Measurements from ENCODE around the gene PTCD1.

PTCD1 gene

GRCh38 chr7:99457650-99458493 lies 19.3 kb upstream of the PTCD1 start:
- Mint-ChIP-seq H3K36me3 (peaks cover 55% of the 10 kb centered on the region), H3K27ac (no peak overlapping the region), H3K27me3 (no peaks in the 10 kb centered on the region), H3K4me1 (peaks cover 15% of the 10 kb centered on the region), H3K4me3 (no peak overlapping the region), H3K9me3 (no peaks in the 10 kb centered on the region)
- CTCF ChIA-PET, result interaction anchor here (1.2 kb wide), 1 partner anchor 28 kb away, joined by 3 read pairs; no protein-coding TSS in a partner anchor
- no peak for DNase-seq

- no peaks in the 10 kb centered on the region for H3K27me3 Mint-ChIP-seq
- H3K27ac Mint-ChIP-seq, result no peak overlapping the region
- H3K36me3 Mint-ChIP-seq, result peaks cover 52% of the 10 kb centered on the region
- no peak overlapping the region for H3K4me3 Mint-ChIP-seq
- no peak for DNase-seq
- no peaks in the 10 kb centered on the region for H3K9me3 Mint-ChIP-seq
- CTCF ChIA-PET, result no interaction called here
- peaks cover 11% of the 10 kb centered on the region for H3K4me1 Mint-ChIP-seq
These were observed 18.6 kb upstream of the PTCD1 start for GRCh38 chr7:99457050-99457649.

- no peaks in the 10 kb centered on the region for H3K9me3 Mint-ChIP-seq
- peak overlapping the region; percentile 37 for H3K27ac Mint-ChIP-seq
- peaks cover 10% of the 10 kb centered on the region for H3K4me1 Mint-ChIP-seq
- H3K4me3 Mint-ChIP-seq, result no peak overlapping the region
- peaks cover 52% of the 10 kb centered on the region for H3K36me3 Mint-ChIP-seq
- H3K27me3 Mint-ChIP-seq, result no peaks in the 10 kb centered on the region
- CTCF ChIA-PET, result interaction anchor here (1.3 kb wide), 1 partner anchor 9 kb away, joined by 3 read pairs; no protein-coding TSS in a partner anchor
- no peak for DNase-seq
These were observed 17.7 kb upstream of the PTCD1 start for GRCh38 chr7:99456288-99456687.

DNA sequence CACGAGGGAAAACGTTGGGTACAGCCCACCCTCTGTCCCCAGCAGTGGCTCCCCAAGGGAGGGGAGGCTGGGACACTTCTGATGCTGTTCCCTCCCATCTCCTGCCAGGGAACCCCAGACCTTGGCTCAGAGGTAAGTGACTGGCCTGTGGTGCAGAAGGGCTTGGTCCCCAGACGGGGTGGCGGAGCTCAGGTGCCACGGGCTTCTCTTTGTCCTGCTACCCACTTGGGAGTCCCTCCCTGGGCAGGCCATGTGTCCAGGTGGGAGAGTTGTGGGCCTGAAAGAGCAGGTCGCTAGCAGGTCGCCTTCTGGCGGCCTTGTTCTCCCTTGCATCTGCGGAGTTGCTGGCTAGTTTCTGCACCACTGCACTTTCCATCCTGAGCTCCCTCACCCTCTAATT lies 17.3 kb upstream of the PTCD1 start:
- Mint-ChIP-seq H3K36me3 (peaks cover 51% of the 10 kb centered on the region), H3K27me3 (no peaks in the 10 kb centered on the region), H3K4me1 (peaks cover 6% of the 10 kb centered on the region), H3K27ac (peak overlapping the region; percentile 37), H3K4me3 (no peak overlapping the region), H3K9me3 (no peaks in the 10 kb centered on the region)
- CTCF ChIA-PET, result interaction anchor here (1.3 kb wide), 1 partner anchor 10 kb away, joined by 3 read pairs; no protein-coding TSS in a partner anchor
- no peak for DNase-seq

GRCh38 chr7:99453105-99453504 lies 14.5 kb upstream of the PTCD1 start:
- no peaks in the 10 kb centered on the region for H3K9me3 Mint-ChIP-seq
- no peak for DNase-seq
- H3K4me1 Mint-ChIP-seq, result no peaks in the 10 kb centered on the region
- peaks cover 40% of the 10 kb centered on the region for H3K36me3 Mint-ChIP-seq
- H3K4me3 Mint-ChIP-seq, result no peak overlapping the region
- no peaks in the 10 kb centered on the region for H3K27me3 Mint-ChIP-seq
- CTCF ChIA-PET, result no interaction called here
- no peak overlapping the region for H3K27ac Mint-ChIP-seq

DNA sequence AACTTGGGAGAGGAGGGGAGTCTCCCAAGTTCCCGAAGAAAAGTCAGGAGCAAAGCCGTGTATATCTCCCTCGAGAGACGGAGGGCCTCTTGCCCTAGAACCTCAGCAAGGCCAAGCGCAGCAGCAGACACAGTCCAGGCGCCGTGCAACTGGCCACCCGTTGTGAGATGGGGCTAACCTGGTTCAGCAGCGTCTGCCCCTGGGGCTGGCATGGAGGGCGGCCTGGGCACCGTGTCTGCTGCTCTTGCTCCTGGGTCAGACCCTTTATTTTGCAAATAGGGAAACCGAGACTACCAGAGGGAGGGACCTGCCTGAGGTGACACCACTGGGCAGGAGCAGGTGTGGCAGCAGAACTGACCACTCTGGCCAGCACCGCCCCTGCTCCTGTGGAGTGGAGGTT lies 13.9 kb upstream of the PTCD1 start:
- no peaks in the 10 kb centered on the region for H3K9me3 Mint-ChIP-seq
- H3K27ac Mint-ChIP-seq, result peak overlapping the region; percentile 33
- no peak for DNase-seq
- no peaks in the 10 kb centered on the region for H3K4me1 Mint-ChIP-seq
- peaks cover 40% of the 10 kb centered on the region for H3K36me3 Mint-ChIP-seq
- no peak overlapping the region for H3K4me3 Mint-ChIP-seq
- CTCF ChIA-PET, result no interaction called here
- no peaks in the 10 kb centered on the region for H3K27me3 Mint-ChIP-seq

DNA sequence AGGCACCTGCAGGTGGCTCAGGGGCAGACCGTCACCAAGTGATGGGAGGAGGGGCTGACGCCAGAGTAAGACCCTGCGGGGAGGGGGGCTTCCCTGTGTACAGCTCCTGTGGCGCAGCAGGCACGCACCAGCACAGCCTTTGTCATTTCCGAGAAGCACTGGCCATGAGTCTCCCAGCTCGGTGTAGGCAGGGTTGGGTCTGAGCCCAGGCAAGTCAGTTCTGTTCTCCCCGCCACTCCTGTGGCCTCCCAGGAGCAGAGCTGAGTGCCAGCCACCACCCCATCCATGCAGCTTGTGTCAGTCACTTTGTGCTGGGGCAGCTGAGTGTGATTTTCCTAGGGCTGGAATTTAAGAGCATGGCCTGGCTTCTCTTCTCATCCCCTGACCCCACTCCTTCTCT lies 13.3 kb upstream of the PTCD1 start:
- Mint-ChIP-seq H3K27me3 (no peaks in the 10 kb centered on the region), H3K4me1 (no peaks in the 10 kb centered on the region), H3K9me3 (no peaks in the 10 kb centered on the region), H3K27ac (no peak overlapping the region), H3K36me3 (peaks cover 36% of the 10 kb centered on the region), H3K4me3 (no peak overlapping the region)
- no peak for DNase-seq
- CTCF ChIA-PET, result no interaction called here

DNA sequence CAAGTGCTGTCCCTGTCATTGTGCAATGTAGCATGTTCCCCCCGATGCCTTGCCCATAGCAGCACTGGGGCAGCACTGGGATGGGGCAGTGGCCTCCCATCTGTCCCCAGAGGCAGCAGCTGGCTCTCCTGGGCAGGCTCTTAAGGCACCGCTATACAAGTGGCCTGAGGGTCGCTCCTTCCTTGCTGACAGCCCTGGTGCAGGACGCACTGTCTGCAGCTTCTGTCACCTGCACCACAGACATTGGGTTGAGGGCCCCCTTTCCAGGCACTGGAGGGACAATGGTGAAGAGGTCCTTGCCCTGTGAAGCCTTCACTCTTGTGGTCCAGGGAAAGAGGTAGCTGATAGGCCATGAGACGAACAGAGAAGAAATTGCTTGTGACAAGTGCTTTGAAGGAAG lies 10.7 kb upstream of the PTCD1 start:
- H3K27ac Mint-ChIP-seq, result no peak overlapping the region
- H3K4me3 Mint-ChIP-seq, result no peak overlapping the region
- no peaks in the 10 kb centered on the region for H3K4me1 Mint-ChIP-seq
- H3K9me3 Mint-ChIP-seq, result no peaks in the 10 kb centered on the region
- CTCF ChIA-PET, result no interaction called here
- peaks cover 40% of the 10 kb centered on the region for H3K36me3 Mint-ChIP-seq
- no peaks in the 10 kb centered on the region for H3K27me3 Mint-ChIP-seq
- DNase-seq, result no peak

- Mint-ChIP-seq H3K27ac (no peak overlapping the region), H3K27me3 (no peaks in the 10 kb centered on the region), H3K9me3 (no peaks in the 10 kb centered on the region), H3K4me1 (no peaks in the 10 kb centered on the region), H3K36me3 (peaks cover 37% of the 10 kb centered on the region), H3K4me3 (no peak overlapping the region)
- CTCF ChIA-PET, result no interaction called here
- DNase-seq, result no peak
These were observed 10.3 kb upstream of the PTCD1 start for GRCh38 chr7:99448855-99449254.

DNA sequence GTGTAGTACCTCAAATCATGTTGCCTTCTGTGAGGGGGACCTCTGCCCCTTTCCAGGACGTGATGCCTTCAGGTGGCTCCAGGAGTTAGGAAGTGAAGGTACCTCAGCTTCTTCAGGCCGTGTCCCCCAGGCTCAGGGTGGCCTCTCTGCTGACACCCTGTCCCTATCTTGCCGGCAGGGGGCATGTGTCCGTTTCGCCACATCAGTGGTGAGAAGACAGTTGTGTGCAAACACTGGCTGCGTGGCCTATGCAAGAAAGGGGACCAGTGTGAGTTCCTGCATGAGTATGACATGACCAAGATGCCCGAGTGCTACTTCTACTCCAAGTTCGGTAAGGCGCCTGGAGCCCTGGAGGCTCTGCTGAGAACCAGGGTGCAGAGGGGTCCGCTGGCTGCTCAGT lies 9.3 kb upstream of the PTCD1 start:
- H3K27me3 Mint-ChIP-seq, result no peaks in the 10 kb centered on the region
- H3K27ac Mint-ChIP-seq, result no peak overlapping the region
- peak; percentile 35 for DNase-seq
- H3K4me3 Mint-ChIP-seq, result no peak overlapping the region
- H3K36me3 Mint-ChIP-seq, result peaks cover 38% of the 10 kb centered on the region
- CTCF ChIA-PET, result no interaction called here
- peaks cover 3% of the 10 kb centered on the region for H3K4me1 Mint-ChIP-seq
- no peaks in the 10 kb centered on the region for H3K9me3 Mint-ChIP-seq

DNA sequence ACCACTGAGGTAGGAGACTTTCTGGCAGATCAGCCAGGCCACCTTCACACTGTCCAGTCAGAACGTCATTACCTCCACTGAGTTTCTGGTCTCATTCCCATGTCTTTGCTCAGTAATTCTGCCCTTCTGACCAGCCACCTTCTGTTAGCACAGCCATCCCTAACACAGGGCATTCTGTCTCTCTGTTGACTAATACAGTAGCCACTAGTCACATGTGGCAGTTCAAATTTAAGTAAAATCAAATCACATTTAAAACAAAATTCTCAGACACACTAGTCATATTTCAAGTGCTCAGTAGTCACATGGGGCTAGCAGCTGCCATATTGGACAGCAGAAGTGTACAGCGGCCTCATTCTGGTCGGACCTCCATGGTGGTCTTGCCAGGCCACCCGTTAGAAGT lies 7.5 kb upstream of the PTCD1 start:
- H3K4me1 Mint-ChIP-seq, result peaks cover 9% of the 10 kb centered on the region
- H3K9me3 Mint-ChIP-seq, result no peaks in the 10 kb centered on the region
- peaks cover 41% of the 10 kb centered on the region for H3K36me3 Mint-ChIP-seq
- no peak overlapping the region for H3K4me3 Mint-ChIP-seq
- CTCF ChIA-PET, result no interaction called here
- H3K27ac Mint-ChIP-seq, result no peak overlapping the region
- no peak for DNase-seq
- no peaks in the 10 kb centered on the region for H3K27me3 Mint-ChIP-seq

DNA sequence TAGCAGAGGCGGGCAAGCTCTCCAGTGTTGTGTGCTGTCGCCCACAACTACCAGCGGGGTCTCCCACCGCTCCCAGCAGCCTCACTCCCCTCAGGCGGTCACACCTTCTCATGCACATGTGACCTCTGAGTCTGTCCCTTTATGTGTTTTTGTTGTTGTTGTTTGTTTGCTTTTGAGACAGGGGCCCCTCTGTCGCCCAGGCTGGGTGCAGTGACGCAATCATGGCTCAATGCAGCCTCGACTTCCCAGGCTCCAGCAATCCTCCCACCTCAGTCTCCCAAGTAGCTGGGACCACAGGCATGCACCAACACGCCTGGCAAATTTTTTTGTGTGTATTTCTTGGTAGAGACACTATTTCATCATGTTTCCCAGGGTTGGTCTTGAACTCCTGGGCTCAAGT lies 1.6 kb upstream of the PTCD1 start:
- Mint-ChIP-seq H3K27ac (no peak overlapping the region), H3K4me1 (peaks cover 41% of the 10 kb centered on the region), H3K27me3 (no peaks in the 10 kb centered on the region), H3K36me3 (peaks cover 23% of the 10 kb centered on the region), H3K9me3 (no peaks in the 10 kb centered on the region), H3K4me3 (peak overlapping the region; percentile 98)
- no peak for DNase-seq
- CTCF ChIA-PET, result no interaction called here

GRCh38 chr7:99437946-99438572 lies 539 bp downstream of the PTCD1 start:
- Mint-ChIP-seq H3K27ac (peak overlapping the region; percentile 91), H3K36me3 (peaks cover 18% of the 10 kb centered on the region), H3K4me3 (peak overlapping the region; percentile 98), H3K27me3 (no peaks in the 10 kb centered on the region), H3K9me3 (no peaks in the 10 kb centered on the region), H3K4me1 (peaks cover 38% of the 10 kb centered on the region)
- CTCF ChIA-PET, result no interaction called here
- no peak for DNase-seq

GRCh38 chr7:99433158-99433557 lies 5.4 kb downstream of the PTCD1 start:
- Mint-ChIP-seq H3K27me3 (no peaks in the 10 kb centered on the region), H3K4me3 (no peak overlapping the region), H3K36me3 (peaks cover 23% of the 10 kb centered on the region), H3K27ac (no peak overlapping the region), H3K4me1 (peaks cover 21% of the 10 kb centered on the region), H3K9me3 (no peaks in the 10 kb centered on the region)
- DNase-seq, result no peak
- CTCF ChIA-PET, result interaction anchor here (0.6 kb wide), 1 partner anchor 11 kb away, joined by 4 read pairs; no protein-coding TSS in a partner anchor

All from activated naive CD4-positive, alpha-beta T cell treated with anti-CD3 and anti-CD28 coated beads, Interleukin-2, amount 10 ng/mL, durations not matched to agents 7 days and 5 days (primary cell).